Fibroblast of skin of left biceps (primary cell): ENCODE data around the gene NEDD4L.
"Not testable (repeated sequence)": the region's sequence is repeated elsewhere in the genome, so short reads cannot be mapped to it uniquely, and the experiment has no call there.

Source experiments
- DNase-seq, 2 experiments: peaks; one replicate each; pipeline ENCODE4 v3.0.0-alpha.2; 2013; ENCODE audit warnings: low read depth in 2 of 2

The NEDD4L gene

DNA sequence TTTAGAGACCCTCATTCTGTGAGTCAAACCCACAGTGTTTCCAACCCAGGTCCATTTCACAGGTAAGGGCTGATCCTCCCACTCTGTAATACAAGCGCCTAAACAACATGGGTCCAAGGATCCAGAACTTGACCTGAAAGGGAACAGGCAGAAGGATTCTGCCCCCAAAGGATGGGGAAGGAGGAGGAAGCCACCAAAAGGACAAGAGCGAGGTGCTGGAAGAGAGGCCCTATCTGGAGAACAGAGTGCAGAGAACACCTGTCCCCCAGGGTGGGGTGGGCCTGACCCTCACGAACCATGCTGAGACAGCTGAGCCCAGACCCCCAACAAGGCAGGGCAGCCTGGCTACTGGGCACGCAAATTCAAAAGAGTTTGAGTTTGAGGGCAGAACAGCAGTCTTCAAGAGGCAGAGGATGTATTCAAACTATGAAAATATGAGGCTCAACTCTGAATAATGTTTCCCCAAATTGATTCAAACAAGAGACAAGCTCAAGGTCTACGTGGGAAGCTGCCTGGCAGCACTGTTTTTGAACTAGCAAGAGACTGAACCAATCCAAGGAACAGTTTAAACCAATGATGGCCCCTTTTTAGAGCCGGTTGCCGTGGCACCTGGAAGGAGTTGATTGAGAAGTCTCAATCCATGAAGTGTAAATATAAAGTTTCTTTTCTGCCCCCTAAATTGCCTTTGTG is 372.1 kb downstream of the NEDD4L start:
- DNase-seq: no peak

DNA sequence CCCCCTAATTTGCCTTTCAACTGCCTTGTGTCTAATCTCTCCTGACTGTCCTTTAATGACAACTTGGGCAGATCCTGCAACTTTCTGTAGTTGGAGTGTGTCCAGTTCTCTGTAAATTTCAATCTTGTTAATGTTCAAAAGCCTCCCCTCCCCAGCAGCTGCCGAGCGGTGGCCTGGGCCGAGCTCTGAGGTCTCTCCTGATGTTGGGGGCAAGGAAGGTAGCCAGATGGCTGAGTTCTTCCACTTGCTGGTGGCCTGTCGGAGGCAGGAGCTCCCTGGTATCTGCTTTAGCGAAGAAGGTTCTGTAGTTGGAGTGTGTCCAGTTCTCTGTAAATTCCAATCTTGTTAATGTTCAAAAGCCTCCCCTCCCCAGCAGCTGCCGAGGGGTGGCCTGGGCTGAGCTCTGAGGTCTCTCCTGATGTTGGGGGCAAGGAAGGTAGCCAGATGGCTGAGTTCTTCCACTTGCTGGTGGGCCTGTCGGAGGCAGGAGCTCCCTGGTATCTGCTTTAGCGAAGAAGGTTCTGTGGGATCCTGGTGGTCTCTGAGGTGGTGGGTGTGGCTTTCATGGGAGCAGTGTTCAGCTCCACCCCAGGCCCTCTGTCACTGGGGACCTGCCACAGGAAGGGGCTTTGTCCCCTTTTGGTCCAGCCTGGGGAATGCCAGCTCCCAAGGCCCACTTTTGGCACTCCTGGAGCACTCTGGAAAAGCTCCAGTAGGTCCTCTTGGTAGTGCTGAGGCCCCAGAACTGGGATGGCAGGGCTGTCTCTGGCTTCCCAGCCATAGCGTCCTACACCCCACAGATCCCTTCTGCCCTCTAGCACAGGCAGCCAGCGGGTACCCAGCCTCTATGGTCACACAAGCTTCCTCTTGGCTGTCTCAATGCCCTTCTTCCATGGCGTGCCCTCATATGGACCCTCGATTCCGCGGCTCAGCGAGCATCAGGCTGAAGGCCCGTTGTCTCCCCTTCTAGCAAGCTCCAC is 373.0 kb downstream of the NEDD4L start:
- no peak for DNase-seq

DNA sequence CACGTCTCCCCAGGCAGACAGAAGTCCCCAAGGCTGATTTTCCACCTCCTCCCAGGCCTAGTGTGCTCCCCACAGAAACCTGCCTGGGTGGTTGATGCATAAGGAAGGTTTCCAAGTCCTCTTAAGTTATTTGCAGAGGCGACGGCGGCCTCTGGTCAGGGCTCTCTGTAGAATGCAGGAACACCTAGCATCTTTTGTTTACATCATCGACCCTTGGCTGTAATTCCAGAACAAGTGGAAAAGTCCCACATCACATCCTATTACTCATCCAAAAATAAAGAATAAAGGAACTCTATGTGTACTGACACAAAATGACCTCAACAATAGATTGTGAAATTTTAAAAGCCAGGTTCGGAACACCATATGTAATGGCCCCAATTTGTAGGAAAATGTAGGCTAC is 373.7 kb downstream of the NEDD4L start:
- DNase-seq: no peak

DNA sequence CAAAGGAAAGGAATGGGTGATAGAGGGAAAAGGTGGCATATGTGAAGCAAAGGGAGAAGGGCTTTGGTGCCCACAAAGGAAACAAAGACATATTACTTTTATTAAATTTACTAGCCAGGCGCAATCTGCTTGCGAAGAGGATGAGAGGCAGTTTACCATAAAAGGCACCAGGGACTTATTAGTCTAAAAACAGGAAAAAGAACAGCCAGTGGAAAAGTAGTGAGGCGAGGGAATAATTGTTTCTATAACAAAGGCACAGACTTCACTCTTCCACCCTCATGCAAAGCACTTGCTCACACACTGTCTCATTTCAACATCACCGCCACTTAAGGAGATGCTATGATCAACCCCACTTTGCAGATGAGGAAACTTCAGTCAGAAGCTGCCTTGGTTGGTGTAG is 374.3 kb downstream of the NEDD4L start:
- no peak for DNase-seq

DNA sequence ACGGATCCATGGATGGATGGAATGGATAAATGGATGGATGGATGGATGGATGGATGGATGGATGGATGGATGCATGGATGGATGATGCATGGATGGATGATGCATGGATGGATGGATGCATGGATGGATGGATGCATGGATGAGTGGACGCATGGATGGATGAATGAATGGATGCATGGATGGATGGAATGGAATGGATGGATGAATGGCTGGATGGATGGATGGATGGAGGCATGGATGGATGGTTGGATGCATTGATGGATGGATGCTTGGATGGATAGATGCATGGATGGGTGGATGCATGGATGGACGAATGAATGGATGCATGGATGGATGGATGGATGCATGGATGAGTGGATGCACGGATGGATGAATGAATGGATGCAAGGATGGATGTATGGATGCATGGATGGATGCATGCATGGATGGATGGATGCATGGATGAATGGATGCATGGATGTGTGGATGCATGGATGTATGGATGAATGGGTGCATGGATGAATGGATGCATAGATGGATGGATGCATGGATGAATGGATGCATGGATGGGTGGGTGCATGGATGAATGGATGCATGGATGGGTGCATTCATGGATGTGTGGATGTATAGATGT is 375.7 kb downstream of the NEDD4L start:
- no peak for DNase-seq

DNA sequence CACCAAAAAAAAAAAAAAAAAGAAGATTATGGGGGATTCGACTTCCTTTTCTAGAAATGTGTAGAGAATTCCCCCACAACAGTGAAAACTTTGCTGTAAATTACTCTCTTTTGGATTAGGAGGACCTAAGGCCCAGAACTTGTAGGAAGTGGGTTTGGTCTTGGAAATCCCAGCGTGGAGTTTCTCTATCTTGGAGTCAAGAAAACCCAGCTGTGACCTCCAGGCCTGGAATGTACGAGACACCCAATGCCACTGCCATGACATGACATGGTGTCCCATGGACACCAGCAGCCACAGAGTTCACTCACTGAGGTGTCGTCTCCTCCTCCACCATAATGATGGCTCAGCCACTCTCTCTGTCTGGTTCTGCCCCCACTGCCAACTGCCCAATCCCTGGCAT is 382.6 kb downstream of the NEDD4L start:
- no peak for DNase-seq

DNA sequence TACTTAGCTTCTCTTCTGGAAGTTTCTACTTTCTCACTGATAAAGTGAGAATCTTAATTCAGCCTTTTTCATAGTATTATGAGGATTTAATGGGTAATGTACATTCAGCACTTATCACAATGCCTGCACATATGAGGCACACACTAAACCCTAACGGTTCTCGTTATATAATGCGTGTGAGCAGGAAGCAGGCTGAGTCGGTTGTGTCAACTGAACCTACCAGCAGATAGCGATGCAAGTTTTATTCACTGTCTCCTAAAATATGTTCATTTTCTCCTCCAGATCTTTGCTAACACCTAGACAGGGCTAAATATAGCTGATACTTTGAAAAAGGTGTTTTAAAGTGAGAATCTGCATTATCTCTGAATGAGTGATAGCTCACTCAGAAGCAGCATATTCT is 383.3 kb downstream of the NEDD4L start:
- DNase-seq: no peak

DNA sequence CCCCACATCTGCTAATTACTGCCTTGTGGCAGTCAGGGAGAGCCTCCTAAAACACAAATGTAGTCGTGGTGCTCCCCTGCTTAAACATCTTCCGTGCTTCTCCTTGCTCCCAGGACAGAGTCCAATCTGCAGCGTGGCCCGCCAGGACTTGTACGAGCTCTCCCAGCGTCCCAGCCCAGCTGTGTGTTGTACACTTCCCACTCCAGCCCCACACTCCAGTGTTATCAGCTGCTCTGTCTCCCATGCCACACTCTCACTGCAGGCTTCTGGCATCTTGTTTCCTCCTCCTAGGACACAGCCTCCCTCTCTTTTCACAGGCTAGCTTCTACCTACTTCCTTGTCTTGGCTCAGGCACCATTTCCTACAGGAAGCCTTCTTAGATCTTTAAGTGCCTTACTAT is 385.4 kb downstream of the NEDD4L start:
- no peak for DNase-seq

DNA sequence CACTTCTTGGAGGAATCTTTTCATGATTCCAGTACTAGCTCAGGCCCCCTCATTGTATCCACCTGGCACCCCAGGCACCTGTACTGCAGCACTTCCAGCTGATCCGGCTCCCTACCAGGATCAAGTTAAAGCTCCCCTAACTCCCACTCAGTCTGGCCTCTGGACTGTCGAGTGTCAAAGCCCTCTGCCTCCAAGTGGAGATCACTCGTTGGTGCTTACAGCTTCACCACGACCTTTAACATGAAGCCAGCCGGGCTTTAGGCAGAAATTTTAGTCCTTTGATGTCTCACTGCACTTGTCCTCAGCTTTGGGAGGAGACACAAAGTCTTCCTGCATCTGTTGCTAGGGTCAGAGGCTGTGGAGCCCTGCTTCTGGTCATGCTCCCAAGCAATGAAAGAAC is 387.2 kb downstream of the NEDD4L start:
- no peak for DNase-seq

DNA sequence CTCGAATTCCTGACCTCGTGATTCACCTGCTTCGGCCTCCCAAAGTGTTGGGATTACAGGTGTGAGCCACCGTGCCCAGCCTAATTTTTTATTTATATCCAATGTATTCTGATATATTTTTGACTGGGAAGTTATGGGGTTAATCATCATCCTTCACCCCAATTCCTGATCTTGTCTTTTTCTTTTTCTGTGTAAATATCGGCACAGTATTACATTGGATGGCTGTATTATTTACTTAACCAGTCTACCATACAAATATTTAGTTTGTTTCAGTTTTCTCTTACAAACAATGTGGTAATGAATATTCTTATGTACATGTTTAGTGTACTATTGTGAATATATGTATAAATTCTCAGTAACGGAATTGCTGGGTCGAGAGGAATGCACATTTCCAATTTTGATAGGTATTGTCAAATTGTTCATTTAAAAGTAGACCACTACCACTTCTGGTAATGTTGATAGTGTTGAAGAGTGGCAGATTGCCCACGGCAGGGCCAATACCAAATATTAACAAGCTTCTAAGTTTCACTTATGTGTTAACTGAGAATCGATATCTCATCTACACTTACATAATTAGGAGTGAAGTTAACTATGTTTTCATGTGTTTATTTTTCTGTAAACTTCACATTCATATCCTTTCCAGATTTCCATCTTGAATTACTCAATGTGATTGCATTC is 388.2 kb downstream of the NEDD4L start:
- DNase-seq: no peak

DNA sequence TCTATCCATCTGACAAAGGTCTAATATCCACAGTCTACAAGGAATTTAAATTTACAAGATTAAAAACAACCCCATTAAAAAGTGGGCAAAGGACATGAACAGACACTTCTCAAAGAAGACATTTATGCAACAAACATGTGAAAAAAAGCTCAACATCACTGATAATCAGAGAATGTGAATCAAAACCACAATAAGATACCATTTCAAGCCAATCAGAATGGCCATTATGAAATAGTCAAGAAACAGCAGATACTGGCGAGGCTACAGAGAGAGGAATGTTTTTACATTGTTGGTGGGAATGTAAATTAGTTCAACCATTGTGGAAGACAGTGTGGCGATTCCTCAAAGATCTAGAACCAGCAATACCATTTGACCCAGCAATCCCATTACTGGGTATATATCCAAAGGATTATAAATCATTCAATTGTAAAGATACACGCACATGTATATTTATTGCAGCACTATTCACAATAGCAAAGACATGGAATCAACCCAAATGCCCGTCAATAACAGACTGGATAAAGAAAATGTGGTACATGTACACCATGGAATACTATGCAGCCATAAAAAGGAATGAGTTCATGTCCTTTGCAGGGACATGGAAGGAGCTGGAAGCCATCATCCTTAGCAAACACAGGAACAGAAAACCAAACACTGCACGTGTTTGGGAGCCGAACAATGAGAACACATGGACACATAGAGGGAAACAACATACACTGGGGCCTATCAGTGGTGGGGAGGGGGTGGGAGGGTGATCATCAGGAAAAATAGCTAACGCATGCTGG is 391.4 kb downstream of the NEDD4L start:
- DNase-seq: not testable (repeated sequence)

DNA sequence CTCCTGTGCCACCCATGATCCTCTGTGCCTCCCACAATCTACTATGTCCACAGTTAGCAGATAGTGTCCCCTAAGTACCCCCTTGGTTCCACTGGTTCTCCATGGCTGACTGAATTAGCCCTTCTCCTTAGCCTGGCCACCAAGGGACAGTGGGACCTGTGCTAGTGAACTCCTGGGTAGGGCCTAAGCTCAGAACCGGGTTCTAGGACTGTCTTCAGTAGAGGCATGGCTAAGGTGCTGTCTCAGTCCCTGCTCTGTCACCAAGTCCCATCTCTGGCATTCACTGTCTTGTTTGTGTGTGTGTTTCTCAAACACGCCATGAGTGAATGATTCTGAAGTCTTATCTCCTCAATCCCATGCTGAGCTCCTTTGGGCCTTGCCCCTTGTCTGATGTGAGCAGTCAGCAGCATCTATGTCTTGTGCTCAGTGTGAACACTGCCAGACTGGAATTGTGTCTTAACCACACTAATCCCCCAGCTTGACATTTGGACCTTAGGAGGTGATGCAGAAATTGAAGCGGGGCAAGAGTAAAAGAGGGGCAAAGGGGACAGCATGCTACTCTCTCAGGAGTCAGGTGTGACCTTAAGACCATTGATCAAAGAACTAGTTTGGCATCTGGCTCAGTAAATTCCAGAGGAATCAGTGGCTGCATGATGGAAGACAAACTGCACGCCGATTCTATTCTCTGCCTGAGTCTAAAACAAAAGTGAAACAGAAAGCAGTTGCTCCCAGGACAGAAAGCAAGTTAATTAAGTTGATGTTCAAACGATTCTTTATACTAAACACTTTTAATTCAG is 394.3 kb downstream of the NEDD4L start:
- no peak for DNase-seq

DNA sequence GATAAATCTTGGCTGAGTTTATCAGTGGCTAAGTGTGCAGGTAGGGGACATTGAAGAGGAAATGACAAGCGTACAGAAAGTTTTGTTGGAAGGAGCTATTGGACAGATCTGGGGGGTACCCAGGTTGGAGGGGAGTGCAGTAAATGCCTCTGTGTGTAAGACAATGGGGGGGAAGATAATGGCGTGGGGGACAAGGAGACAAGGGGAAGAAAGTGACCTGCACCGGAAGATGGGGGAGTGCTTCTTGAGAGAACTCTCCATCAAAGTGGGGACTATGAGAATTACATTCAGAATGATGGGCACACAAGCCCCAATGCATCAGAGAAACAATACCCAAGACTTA is 394.9 kb downstream of the NEDD4L start:
- no peak for DNase-seq

DNA sequence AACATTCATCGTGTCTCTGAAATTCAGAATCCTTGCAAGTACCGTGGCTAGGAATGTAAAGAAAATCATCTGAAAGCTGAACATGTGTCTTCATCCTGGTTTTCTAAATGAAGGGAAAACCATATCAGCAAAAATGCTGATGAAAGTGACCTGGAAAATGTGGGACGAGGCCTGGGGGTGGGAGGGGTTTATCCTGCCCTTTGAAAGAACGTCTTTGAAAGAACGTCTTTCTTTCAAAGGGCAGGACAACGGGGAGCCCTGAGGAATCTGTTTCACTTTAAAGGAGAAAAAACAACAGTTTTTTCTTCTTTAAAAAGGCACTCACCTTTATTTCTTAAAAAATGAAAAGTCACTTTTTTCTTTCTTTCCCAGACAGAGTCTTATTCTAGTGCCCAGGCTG is 399.6 kb downstream of the NEDD4L start:
- DNase-seq: no peak

DNA sequence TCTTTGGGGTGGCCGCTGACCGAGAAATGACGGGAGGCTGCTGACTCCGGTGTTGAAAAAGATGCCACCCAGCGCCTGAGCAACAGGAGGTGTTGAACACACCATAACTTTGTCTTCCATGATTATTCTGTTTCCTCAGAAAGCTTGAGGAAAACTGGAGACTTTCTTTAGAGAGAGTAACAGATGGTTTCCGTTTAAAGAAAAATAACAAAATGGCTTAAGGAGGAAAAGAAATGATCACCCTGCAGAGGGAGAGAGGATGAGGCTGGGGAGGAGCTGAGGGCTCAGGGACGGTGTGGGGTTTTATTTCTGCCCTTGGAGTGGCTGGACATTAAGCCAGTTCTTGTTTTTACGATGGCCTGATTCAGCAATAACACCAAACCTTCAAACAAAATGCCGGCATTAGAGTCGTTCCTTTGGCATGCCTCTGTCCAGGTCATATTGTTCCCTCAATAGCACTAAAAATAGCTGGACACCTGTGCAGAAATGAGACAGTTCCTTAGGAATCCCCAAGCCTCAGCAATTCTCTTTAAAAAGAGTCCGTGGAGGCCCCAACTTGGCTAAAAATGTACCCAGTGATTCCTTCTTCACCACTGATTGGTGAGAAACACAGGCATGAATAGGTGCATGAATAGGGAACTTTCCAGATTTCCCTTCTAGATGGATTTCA is 402.5 kb downstream of the NEDD4L start:
- DNase-seq: no peak

DNA sequence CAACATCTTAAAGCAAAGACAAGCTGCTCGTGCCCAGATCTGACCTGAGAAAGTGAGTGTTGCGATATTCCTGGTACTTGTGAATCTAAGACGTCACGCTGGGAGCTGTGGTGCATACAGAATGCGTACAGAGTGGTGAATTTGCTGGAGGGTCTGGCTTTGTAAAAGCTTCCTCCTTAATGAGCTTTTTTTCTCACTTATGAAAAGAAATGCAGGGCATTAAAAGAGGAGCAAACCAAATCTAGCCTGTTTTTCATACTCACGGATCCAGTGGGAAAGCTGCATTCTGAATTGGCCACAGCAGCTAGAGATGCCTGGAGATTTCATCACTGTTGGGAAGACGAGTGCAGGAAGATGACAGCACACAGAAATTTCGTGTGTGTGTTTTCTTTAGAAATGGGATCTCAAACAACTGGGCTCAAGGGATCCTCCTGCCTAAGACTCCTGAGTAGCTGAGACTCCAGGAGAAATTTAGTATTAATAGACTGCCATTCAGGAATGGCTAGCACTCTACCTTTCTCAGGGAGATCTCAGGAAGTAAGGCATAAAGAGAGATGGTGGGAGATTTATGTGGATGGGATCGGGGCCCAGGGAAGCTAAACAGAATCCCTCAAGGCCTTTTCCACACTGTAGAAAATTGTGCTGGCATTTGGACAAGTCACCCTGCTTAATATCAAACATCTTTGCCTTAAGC is 403.5 kb downstream of the NEDD4L start:
- DNase-seq: no peak

DNA sequence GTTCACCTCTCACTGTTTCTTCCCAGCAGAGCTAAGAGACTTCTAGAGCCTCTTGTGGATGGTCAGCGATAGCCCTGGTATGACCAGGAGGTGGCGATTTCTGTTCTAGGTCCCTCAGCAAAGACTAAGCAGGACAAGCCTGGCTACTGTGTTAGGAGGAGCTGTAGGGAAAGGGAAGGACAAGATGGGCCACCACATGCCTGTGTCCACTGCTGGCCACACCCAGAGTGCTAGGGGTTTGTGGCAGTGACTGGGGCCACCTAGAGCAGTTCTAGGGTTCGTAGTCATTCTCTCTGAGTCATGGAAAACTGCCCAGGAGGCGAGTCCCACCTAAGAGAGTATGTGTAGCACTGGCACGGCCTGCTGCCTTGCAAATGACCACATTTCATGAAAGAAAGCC is 405.4 kb downstream of the NEDD4L start:
- no peak for DNase-seq
